ENCODE results near the gene THAP3. TPM values are rescaled to one million over a fixed set of nuclear protein-coding genes. Genes with fewer than 3 reads are reported as not detected.

Gene THAP3
- total and polyA plus RNA-seq, 9 of the 15 experiments (the other 6 are each of a cell fraction or from before 2014, with no cell fraction given), result 1.9 to 31.2 (median 18.2) TPM

DNA sequence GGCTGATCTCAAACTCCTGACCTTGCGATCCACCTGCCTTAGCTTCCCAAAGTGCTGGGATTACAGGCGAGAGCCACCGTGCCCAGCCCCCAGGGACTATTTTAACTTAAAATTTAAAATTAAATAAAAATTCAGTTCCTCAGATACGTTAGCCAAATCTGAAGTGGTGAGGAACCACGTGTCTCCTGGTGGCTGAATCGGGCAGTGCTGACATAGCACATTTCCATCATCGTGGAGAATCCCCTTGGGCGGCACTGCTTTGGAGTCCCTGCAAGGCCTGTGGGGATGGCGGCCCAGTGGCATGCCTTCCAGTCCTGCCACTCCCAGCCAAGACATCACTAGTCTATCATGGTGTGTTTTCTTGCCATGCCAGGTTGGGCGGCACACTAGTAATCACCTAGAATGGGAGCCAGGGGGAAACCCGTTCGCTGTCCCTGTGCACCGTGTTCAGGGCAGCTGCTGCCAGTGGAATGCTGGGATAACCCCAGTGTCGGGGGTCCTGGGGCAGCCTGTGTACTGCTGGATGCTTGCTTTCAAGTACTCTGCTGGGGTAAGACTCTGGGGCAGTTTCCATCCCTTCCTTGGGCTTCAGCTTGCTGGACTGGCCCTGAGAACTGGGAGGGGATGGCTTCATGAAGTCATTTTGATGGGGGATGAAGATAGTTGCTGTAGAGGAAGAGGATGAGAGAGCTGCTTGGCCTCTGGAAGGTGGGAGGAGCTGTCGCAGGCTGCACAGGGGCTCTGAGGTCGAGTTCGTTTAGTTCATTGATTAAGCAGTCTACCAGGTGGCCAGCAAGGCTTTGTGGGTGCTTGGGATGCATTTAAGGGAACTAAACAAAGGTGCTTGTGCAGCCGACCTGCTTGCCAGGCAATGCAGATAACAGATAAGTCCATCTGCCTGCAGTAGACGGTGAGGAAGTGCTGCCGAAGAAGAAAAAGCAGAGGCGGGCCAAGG, 40.3 kb upstream of the THAP3 start (continued):
- TF ChIP-seq, protein P1, sequence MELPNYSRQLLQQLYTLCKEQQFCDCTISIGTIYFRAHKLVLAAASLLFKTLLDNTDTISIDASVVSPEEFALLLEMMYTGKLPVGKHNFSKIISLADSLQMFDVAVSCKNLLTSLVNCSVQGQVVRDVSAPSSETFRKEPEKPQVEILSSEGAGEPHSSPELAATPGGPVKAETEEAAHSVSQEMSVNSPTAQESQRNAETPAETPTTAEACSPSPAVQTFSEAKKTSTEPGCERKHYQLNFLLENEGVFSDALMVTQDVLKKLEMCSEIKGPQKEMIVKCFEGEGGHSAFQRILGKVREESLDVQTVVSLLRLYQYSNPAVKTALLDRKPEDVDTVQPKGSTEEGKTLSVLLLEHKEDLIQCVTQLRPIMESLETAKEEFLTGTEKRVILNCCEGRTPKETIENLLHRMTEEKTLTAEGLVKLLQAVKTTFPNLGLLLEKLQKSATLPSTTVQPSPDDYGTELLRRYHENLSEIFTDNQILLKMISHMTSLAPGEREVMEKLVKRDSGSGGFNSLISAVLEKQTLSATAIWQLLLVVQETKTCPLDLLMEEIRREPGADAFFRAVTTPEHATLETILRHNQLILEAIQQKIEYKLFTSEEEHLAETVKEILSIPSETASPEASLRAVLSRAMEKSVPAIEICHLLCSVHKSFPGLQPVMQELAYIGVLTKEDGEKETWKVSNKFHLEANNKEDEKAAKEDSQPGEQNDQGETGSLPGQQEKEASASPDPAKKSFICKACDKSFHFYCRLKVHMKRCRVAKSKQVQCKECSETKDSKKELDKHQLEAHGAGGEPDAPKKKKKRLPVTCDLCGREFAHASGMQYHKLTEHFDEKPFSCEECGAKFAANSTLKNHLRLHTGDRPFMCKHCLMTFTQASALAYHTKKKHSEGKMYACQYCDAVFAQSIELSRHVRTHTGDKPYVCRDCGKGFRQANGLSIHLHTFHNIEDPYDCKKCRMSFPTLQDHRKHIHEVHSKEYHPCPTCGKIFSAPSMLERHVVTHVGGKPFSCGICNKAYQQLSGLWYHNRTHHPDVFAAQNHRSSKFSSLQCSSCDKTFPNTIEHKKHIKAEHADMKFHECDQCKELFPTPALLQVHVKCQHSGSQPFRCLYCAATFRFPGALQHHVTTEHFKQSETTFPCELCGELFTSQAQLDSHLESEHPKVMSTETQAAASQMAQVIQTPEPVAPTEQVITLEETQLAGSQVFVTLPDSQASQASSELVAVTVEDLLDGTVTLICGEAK (IDR thresholded peaks at IDR 0.05), result no peak
- TF ChIP-seq, protein P1 (CRISPR knock-in tag; IDR thresholded peaks at IDR 0.05), result no peak
- TF ChIP-seq ZNF316 (IDR thresholded peaks at IDR 0.05), result peak; percentile 95
- no peak for TF ChIP-seq KDM1A (IDR thresholded peaks at IDR 0.05)
- no peak for TF ChIP-seq HBP1 (CRISPR knock-in tag; IDR thresholded peaks at IDR 0.05)
- TF ChIP-seq, protein P2, sequence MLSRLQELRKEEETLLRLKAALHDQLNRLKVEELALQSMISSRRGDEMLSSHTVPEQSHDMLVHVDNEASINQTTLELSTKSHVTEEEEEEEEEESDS (CRISPR knock-in tag; IDR thresholded peaks at IDR 0.05), result no peak
- TF ChIP-seq RBM39 (optimal IDR thresholded peaks at IDR 0.05; ENCODE audit: low read depth, low read length), result no peak
- no peak for TF ChIP-seq ZNF445 (CRISPR knock-in tag; IDR thresholded peaks at IDR 0.05; ENCODE audit: low read depth)
- TF ChIP-seq SMAD4 (CRISPR knock-in tag; conservative IDR thresholded peaks at IDR 0.05), result no peak
- TF ChIP-seq BCOR (IDR thresholded peaks at IDR 0.05), result no peak
- peak in 1 of 3 experiments; percentile 15; a peak in 1 of 6 replicates for TF ChIP-seq CTCF (IDR thresholded peaks at IDR 0.05 in 2 of 3, conservative IDR thresholded peaks at IDR 0.05 in 1 of 3; ENCODE audit: insufficient read depth in 2 of 3, low read depth in 1 of 3, low read length in 3 of 3)
- no peak for TF ChIP-seq ZBTB43 (CRISPR knock-in tag; IDR thresholded peaks at IDR 0.05)

Data from K562 (cell line).